Panc1 (cell line): Measurements from ENCODE around the gene ZCCHC3. TPM values are rescaled to one million over a fixed set of nuclear protein-coding genes. Genes with fewer than 3 reads are reported as not detected.
A peak's percentile ranks its signal among the peaks of the same experiment; 100 is the strongest.

Experiments used
- ATAC-seq: fragments of 200-7000 bp; cut with Tn5 transposase; 2 replicates; pipeline ENCODE4 v1.9.1; 2020; ENCODE audit warnings: mild to moderate bottlenecking, moderate library complexity
- BruUV-seq: library from RNA; stranded (reverse); fragments of 400-500 nt; replicated peaks from 2 replicates; lab custom pipeline; 2021; lab: Mats Ljungman, UMichigan
- CTCF ChIA-PET: fragments of 300-600 bp; sonication (Branson Sonifier 250); formaldehyde crosslinking; loops from one replicate; lab custom pipeline; 2022; ENCODE audit warnings: antibody characterized with exemption; lab: Charles Lee
- POLR2A ChIA-PET: fragments of 300-600 bp; sonication (Branson Sonifier 250); formaldehyde crosslinking; loops from one replicate; lab custom pipeline; 2022; ENCODE audit warnings: antibody characterized with exemption; lab: Charles Lee
- DNase-seq: peaks from one replicate; pipeline ENCODE4 v3.0.0-alpha.2; 2010; ENCODE audit warnings: low read depth, low spot score
- H3K27ac ChIP-seq: 2 replicates; pipeline ENCODE4 v1.5.1; 2011; ENCODE audit warnings: mild to moderate bottlenecking, low read length, inconsistent platforms
- H3K27me3 ChIP-seq: fragments of 200-500 bp; sonication (Bioruptor generic); 2 replicates; pipeline ENCODE4 v1.6.0; 2014; ENCODE audit warnings: low read length, inconsistent platforms; ENCODE audit not compliant: control insufficient read depth, insufficient read depth
- H3K36me3 ChIP-seq: fragments of 200-500 bp; sonication (Bioruptor generic); 2 replicates; pipeline ENCODE4 v1.5.1; 2014; ENCODE audit warnings: inconsistent platforms, mild to moderate bottlenecking, low read length, moderate library complexity; ENCODE audit not compliant: control insufficient read depth, insufficient read depth
- H3K4me1 ChIP-seq: 2 replicates; pipeline ENCODE4 v1.5.1; 2011; ENCODE audit warnings: inconsistent platforms, mild to moderate bottlenecking, low read length, moderate library complexity; ENCODE audit not compliant: control insufficient read depth, insufficient read depth
- H3K4me3 ChIP-seq, 2 experiments: 2 replicates each; pipeline ENCODE4 v1.5.1; 2011 to 2012; ENCODE audit warnings: low read depth in 2 of 2, low read length in 2 of 2, mild to moderate bottlenecking in 2 of 2, inconsistent platforms in 1 of 2, moderate library complexity in 1 of 2
- H3K9me3 ChIP-seq: fragments of 200-500 bp; sonication (Bioruptor generic); 2 replicates; pipeline ENCODE4 v1.5.1; 2014; ENCODE audit warnings: low read depth, mild to moderate bottlenecking, inconsistent platforms, low read length, moderate library complexity; ENCODE audit not compliant: control insufficient read depth, insufficient read depth
- CTCF ChIP-seq: fragments of 450-650 bp; IDR thresholded peaks from 2 replicates; pipeline ENCODE4 v1.5.1; 2017; ENCODE audit warnings: mild to moderate bottlenecking
- POLR2AphosphoS5 ChIP-seq: IDR thresholded peaks from 2 replicates; pipeline ENCODE4 v1.6.1; 2012; ENCODE audit warnings: mild to moderate bottlenecking, low read depth, low read length, moderate library complexity
- REST ChIP-seq, 2 experiments: IDR thresholded peaks; 2 replicates each; pipeline ENCODE4 v1.6.1; 2011 to 2012; ENCODE audit warnings: low read depth in 2 of 2, control low read depth in 1 of 2, low read length in 1 of 2, mild to moderate bottlenecking in 1 of 2, moderate library complexity in 1 of 2; ENCODE audit not compliant: insufficient read depth in 1 of 2
- SIN3A ChIP-seq: IDR thresholded peaks from 2 replicates; pipeline ENCODE4 v1.6.1; 2012; ENCODE audit warnings: low read depth, mild to moderate bottlenecking, low read length, moderate library complexity, borderline replicate concordance; ENCODE audit not compliant: insufficient read depth
- TCF7L2 ChIP-seq: IDR thresholded peaks from 2 replicates; pipeline ENCODE4 v1.6.1; 2011; ENCODE audit warnings: mild to moderate bottlenecking, low read depth, low read length, inconsistent platforms
- in situ Hi-C: cut with HindIII; loops from 2 replicates; pipeline ENCODE4 v1.10.0; 2016; ENCODE audit warnings: low sequenced_read_pairs, low pct_unique_long_range_greater_than_20kb
- intact Hi-C: fragments of 100-400 bp; cut with micrococcal nuclease; formaldehyde crosslinking; loops from one replicate; pipeline ENCODE4 v1.10.0; 2022; ENCODE audit not compliant: unreplicated experiment
- total RNA-seq: library from RNA; stranded (reverse); gene quantifications from one replicate; pipeline ENCODE4 v1.2.1, GENCODE V29; 2021; ENCODE audit not compliant: unreplicated experiment

ZCCHC3 gene
- total RNA-seq, 1 experiment from 2014 or later = 18.9 TPM

- no TSS peak for BruUV-seq
- H3K9me3 ChIP-seq = no peaks in the 10 kb centered on the region
- CTCF ChIA-PET = interaction anchor here (0.6 kb wide), 1 partner anchor 55 kb away, joined by 3 read pairs; the partner anchor contains the start of gene TRIB3
- peak within 1 kb of the TSS; percentile 74 to 97 for H3K4me3 ChIP-seq
- POLR2A ChIA-PET = interaction anchor here (0.6 kb wide), 1 partner anchor 13 kb away, joined by 3 read pairs; no protein-coding TSS in a partner anchor
- DNase-seq (no peak), ATAC-seq (peak; percentile 79)
- no peaks in the 10 kb centered on the region for H3K27me3 ChIP-seq
- H3K27ac ChIP-seq = peak within 1 kb of the TSS; percentile 97
- H3K4me1 ChIP-seq = peaks cover 25% of the 10 kb centered on the region
- in situ Hi-C loops = no loop called here
- intact Hi-C loops = no loop called here
- no peaks in the 10 kb centered on the region; the same call in 1 of the 2 replicates for H3K36me3 ChIP-seq
- TF ChIP-seq TCF7L2 (no peak; the same call in 1 of the 2 replicates), CTCF (no peak), POLR2AphosphoS5 (peak; percentile 55; the same call in 1 of the 2 replicates), SIN3A (peak; percentile 56; the same call in 1 of the 2 replicates), REST (IDR thresholded peaks at IDR 0.05; ENCODE audit: insufficient read depth in 1 of 2, low read depth in 2 of 2, low read length in 1 of 2) (no peak)
These were observed 27.9 kb downstream of the ZCCHC3 start, which contains the start of gene SOX12 for GRCh38 chr20:325045-325888. Gene SOX12, plus strand, starts transcription at chr20:325552. Its CDS starts 373 bp downstream, at chr20:325925.

GRCh38 chr20:325889-326644 lies 28.7 kb downstream of the ZCCHC3 start:
- intact Hi-C loops = no loop called here
- H3K36me3 ChIP-seq = no peaks in the 10 kb centered on the region; the same call in 1 of the 2 replicates
- ChIA-PET CTCF (no interaction called here), POLR2A (interaction anchor here (0.6 kb wide), 2 partner anchors 14 to 169 kb away, joined by 3 read pairs; partner anchors contain the start of gene DEFB127)
- ATAC-seq (peak; percentile 3), DNase-seq (no peak)
- H3K27me3 ChIP-seq = no peaks in the 10 kb centered on the region
- TF ChIP-seq REST (IDR thresholded peaks at IDR 0.05; ENCODE audit: insufficient read depth in 1 of 2, low read depth in 2 of 2, low read length in 1 of 2) (no peak), TCF7L2 (peak; percentile 83; the same call in 1 of the 2 replicates), POLR2AphosphoS5 (peak; percentile 52)
- H3K4me3 ChIP-seq = peak overlapping the region; percentile 74 to 79
- no TSS peak for BruUV-seq
- peaks cover 28% of the 10 kb centered on the region for H3K4me1 ChIP-seq
- in situ Hi-C loops = no loop called here
- peak overlapping the region; percentile 85 for H3K27ac ChIP-seq
- H3K9me3 ChIP-seq = no peaks in the 10 kb centered on the region
